IPS-NIHi11 (cell line): ENCODE results near the gene AGXT2.
"Not testable (repeated sequence)": the region's sequence is repeated elsewhere in the genome, so short reads cannot be mapped to it uniquely, and the experiment has no call there.

Experiments used
- DNase-seq: peaks from one replicate; pipeline ENCODE4 v3.0.0; 2012; ENCODE audit warnings: mixed read lengths, low spot score

The AGXT2 gene

GRCh38 chr5:35012796-35013195 lies 35.0 kb downstream of the AGXT2 start:
- no peak for DNase-seq

DNA sequence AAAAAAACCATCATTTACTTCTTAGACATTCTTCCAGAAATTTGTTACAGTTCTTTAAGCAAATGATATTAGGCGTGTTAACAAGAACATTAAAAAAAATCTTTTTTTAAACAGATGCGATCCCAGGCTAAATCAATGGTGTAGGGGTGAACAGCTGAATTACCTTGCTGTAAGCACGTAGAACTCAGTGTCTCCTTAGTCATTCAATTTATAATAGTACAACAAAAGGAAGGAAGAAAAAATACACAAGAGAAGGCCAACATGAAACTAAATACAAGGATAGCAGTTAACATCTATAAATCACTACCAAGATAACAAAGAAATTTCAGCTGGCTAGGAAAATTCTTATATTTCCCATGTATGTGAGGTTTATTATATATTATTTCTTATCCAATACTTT lies 35.4 kb downstream of the AGXT2 start:
- no peak for DNase-seq

GRCh38 chr5:35010676-35011075 lies 37.1 kb downstream of the AGXT2 start:
- DNase-seq, result no peak

- no peak for DNase-seq
Measured at GRCh38 chr5:35009657-35010056, 38.1 kb downstream of the AGXT2 start.

DNA sequence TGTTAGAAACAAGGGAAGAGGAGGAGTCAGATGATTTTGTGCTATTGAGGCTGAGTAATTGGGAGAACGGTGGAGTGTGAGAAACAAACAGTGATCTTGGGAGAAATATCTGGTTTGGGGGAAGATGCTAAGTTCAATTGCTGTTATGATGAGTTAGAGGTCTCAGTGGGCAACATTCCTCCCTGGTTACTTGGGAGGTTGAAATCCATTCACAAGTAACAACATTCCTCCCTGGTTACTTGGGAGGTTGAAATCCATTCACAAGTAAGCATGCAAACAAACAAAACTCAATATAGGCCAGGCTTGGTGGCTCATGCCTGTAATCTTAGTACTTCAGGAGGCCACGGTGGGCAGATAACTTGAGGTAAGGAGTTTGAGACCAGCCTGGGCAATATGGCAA lies 38.7 kb downstream of the AGXT2 start:
- DNase-seq, result no peak

DNA sequence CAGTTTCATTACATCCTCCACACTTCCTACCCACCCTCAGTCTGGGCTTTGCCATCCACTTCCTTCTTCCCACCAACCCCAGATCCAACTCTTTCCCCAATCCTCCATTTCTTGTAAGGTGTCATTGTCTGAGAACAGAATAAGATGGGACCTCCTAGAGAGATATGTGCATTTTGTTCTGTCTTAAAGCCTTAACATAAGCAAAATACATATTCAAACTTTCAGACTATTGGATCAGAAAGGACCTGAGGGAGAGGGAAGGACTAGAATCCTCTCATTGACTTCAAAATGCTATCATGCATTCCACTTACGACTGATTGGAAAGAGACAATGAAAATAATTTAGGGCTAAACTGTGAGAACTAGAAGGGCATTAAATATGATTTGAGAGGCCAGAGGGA lies 43.0 kb downstream of the AGXT2 start:
- no peak for DNase-seq

- DNase-seq, result peak; percentile 33
Measured at GRCh38 chr5:35004200-35004599, 43.5 kb downstream of the AGXT2 start.

DNA sequence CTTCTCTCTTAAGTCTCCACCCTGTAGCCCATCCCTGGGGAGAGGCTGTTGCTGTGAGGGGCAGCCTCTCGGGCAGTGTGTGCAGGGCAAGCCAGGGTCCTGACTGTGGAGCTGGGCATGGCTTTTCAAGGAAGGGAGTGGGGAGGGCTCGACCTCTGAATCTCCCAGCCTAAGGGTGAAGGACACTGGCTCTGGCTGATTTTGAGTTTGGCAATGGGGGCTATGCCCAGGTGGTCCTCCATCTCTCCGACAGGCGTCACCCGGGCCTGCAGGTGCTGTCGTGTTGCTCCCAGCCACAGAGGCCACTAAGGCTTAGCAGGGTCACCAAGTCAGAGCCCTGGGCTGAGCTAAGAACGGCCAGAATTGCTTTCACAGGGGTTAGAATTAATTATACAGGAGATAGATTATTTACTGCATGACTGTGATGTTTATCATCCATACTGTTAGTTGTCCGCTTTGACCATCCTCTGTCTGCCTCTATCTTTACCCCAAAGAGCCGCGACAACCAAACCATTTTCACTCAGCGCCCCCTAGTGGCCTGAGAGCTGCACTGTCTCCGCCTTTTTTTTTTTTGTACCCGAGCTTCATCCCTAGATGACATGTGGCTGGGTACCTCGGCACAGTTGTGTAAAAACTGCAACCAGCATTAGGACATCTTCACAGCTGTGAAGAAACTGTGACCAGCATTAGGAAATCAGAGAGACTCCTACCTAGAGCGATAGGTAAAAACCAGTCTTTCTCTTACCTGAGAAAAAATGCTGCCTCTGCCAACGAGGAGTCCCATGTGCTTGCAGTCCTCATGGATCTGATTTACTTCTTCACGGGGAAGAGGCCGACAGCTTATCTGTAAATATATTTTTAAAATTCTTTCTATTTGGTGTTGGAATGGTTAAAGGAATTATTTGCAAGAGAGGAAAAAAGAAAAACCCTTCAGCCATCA lies 44.5 kb downstream of the AGXT2 start:
- peak; percentile 87 for DNase-seq

DNA sequence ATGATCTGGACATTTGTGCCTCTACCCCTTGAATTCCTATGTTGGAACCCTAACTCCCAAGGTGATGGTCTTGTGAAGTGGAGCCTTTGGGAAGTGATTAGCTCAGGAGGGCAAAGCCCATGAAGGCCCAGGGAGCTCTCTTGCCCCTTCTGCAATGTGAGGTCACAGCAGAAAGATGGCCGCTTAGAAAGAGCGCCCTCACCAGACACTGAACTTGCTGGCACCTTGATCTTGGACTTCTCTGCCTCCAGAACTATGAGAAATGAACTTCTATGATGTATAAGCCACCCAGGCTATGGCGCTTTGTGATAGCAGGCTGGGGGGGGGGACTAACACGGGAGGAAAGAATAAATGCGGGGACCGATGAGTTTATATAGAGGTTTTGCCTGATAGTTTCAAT lies 45.3 kb downstream of the AGXT2 start:
- no peak for DNase-seq

- DNase-seq, result no peak
Measured at GRCh38 chr5:35001842-35002241, 45.9 kb downstream of the AGXT2 start.

GRCh38 chr5:34998058-34998789 lies 49.5 kb downstream of the AGXT2 start:
- DNase-seq, result no peak

GRCh38 chr5:34996261-34996660 lies 51.5 kb downstream of the AGXT2 start:
- no peak for DNase-seq

DNA sequence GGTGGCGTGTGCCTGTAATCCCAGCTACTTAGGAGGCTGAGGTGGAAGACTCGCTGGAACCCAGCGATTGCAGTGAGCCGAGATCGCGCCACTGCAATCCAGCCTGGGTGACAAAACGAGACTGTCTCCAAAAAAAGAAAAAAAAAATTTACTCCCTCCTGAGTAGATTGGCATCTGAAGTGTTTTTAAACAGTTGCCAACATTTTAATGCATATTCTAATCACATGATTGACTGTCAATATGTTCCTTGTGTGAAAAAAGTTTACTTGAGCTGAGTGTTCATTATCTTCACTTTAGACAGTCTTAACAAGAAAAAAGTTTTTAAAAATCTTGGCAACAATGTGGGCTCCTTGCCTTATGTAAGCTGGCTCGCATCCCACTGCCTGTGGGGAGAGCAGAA lies 53.8 kb downstream of the AGXT2 start:
- no peak for DNase-seq

GRCh38 chr5:34991486-34992238 lies 56.1 kb downstream of the AGXT2 start:
- no peak for DNase-seq

GRCh38 chr5:34986965-34987364 lies 60.8 kb downstream of the AGXT2 start:
- no peak for DNase-seq

DNA sequence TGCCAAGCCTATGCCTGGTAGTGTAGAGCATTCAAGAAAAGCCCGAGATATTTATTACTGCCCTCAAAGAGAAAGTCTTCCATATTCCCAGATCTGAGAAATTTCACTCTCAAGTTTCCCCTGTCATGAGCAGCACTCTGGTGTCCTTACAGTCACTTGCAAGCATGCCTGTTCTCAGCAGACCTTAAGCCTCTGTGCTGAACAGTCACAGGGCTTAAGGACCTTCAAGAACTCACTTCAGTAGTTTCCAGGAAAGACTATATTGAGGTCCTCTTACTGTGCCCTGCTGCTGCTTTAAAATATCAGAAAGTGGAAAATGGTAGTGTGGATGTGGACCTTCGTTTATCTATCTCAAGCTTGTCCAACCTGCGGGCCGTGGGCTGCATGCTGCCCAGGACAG lies 64.9 kb downstream of the AGXT2 start:
- no peak for DNase-seq

DNA sequence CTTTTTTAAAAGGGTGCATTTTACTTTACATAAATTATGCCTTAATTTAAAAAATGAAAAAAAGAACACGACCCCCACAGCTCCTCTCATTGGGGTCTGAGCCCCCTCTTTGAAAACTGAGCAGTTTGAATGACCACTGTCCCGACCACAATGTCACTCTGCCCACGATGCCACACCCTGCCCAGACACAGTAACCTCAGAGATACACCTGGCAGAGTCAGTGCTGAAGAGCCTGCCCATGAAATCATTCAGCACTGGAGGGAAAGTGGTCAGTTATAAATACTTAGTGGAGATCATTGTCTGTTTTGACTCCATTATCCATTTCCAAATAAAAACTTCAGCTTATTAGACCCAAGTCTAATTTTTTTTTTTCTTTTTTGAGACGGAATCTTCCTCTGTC lies 69.1 kb downstream of the AGXT2 start:
- DNase-seq, result no peak

DNA sequence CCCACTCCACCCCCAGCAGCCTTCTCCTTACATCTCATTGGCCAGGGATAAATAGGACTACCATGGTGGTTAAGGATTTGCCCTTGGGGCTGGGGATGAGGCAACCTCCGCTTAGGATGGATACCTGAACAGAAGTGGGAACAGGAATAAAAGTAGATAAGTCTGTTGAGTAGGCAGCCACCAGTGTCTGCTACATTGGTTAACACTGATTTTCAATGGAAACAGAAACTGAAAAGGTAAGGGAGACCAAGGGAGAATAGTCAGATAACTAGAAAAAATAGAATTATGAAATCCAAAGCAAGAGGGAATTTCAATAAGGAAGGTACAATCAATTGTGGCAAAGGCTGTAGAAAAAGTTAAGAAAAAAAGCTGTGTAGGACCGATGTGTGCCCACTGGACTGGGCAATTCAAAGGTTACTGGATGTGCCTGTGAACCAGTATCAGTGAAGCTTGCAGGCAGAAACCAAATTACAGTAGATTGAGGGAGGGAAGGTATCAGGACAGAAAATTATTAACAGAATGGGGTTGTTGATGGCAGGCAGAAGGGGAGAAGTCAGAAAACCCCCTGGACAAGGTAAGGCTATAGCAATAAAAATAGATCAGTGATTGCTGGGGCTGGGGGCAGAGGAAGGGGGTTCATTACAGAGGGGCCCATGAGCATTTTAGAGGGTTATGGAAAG lies 69.7 kb downstream of the AGXT2 start:
- DNase-seq, result no peak

- DNase-seq, result no peak
Measured at GRCh38 chr5:34976347-34976746, 71.4 kb downstream of the AGXT2 start.

DNA sequence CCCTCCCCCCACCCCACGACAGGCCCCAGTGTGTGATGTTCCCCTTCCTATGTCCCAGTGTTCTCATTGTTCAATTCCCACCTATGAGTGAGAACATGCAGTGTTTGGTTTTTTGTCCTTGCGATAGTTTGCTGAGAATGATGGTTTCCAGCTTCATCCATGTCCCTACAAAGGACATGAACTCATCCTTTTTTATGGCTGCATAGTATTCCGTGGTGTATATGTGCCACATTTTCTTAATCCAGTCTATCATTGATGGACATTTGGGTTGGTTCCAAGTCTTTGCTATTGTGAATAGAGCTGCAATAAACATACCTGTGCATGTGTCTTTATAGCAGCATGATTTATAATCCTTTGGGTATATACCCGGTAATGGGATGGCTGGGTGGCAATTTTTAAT lies 76.1 kb downstream of the AGXT2 start:
- DNase-seq, result not testable (repeated sequence)

DNA sequence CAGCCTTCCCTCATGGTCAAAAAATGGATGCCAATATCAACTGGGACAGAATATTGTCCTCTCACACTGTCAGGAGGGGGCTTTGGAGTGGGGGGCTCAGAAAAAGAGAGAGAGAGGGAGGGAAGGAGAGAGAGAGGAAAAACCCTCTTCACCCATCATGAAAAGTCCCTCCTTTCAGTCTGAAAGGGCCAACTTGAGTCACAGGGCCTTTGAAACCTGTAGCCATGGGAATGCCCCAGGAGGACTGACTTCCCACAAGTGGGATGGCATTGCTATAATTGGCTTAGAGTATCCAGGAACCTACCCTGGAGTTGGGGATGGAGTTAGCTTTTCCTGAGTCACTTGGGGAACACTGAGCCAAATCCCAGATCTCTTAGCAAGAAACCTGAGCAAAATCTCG lies 77.2 kb downstream of the AGXT2 start:
- no peak for DNase-seq

GRCh38 chr5:34968258-34968657 lies 79.5 kb downstream of the AGXT2 start:
- DNase-seq, result no peak
